ENCODE measurements around the gene ESRRG. TPM values are rescaled to one million over a fixed set of nuclear protein-coding genes. Genes with fewer than 3 reads are reported as not detected.

ESRRG gene
- total and polyA plus RNA-seq, 2 donors (not counting 3 experiments of a cell fraction or from before 2014, with no cell fraction given), result not detected

DNA sequence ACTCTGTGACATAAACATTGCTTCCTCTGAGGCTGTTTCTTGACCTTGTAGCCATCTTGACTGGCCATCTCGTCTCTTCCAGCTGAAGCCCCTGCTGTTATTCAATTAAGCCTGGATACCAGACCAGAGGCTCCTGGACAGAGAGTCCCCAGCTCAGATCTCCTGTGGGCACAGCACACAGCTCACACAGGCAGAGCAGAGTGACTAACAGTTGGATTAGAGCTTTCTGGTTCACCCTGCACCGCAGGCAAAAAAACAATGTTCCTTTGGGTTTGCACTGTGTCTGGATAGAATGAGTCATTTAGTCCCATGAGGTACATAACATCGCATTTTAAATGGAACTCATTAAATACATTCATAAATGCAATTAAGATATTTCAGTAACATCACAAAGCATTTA, 266.5 kb downstream of the ESRRG start:
- H3K79me2 ChIP-seq (ENCODE audit: control insufficient read depth, insufficient read depth, low read length), result no peaks in the 10 kb centered on the region
- peaks cover 2% of the 10 kb centered on the region for H3K9me3 ChIP-seq (replicated peaks; ENCODE audit: control insufficient read depth, insufficient read depth, low read length)
- H3K9ac ChIP-seq (replicated peaks; ENCODE audit: extremely low read depth, insufficient read depth, low read length), result no peak overlapping the region
- no peaks in the 10 kb centered on the region for H3K27me3 ChIP-seq (ENCODE audit: control insufficient read depth in 2 of 2, insufficient read depth in 2 of 2, low read length in 2 of 2)
- no peaks in the 10 kb centered on the region for H3K4me1 ChIP-seq (ENCODE audit: control insufficient read depth, extremely low read depth, insufficient read depth, low read length)
- H3K4me3 ChIP-seq (replicated peaks in 1 of 3; ENCODE audit: insufficient read depth in 1 of 3, low read depth in 1 of 3, low read length in 3 of 3), result no peak overlapping the region
- H3K27ac ChIP-seq (ENCODE audit: insufficient read depth, low read depth, low read length), result no peak overlapping the region
- H4K20me1 ChIP-seq (replicated peaks; ENCODE audit: control insufficient read depth, extremely low read depth, insufficient read depth, low read length), result no peaks in the 10 kb centered on the region
- CTCF ChIA-PET, result no interaction called here
- TF ChIP-seq, protein P1, sequence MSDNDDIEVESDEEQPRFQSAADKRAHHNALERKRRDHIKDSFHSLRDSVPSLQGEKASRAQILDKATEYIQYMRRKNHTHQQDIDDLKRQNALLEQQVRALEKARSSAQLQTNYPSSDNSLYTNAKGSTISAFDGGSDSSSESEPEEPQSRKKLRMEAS (IDR thresholded peaks at IDR 0.05; ENCODE audit: insufficient read depth, insufficient read length), result no peak
- no peak for TF ChIP-seq GATA2 (IDR thresholded peaks at IDR 0.05; ENCODE audit: insufficient read depth, insufficient read length, low read depth, low read length)
- dilution Hi-C loops (cut with MboI; ENCODE audit: extremely low pct_ligation_motif_present, low sequenced_read_pairs), result no loop called here
- H3K36me3 ChIP-seq (ENCODE audit: control insufficient read depth in 2 of 2, extremely low read depth in 1 of 2, insufficient read depth in 2 of 2, low read length in 2 of 2), result no peaks in the 10 kb centered on the region
- POLR2A ChIA-PET, result no interaction called here
- H2AFZ ChIP-seq (ENCODE audit: low read depth, low read length), result no peak overlapping the region
- FAIRE-seq (no peak), DNase-seq (ENCODE audit: low read depth, low spot score) (no peak)
- H3K4me2 ChIP-seq (ENCODE audit: insufficient read depth, low read length), result no peak overlapping the region
- no peaks in the 10 kb centered on the region for H3K9me1 ChIP-seq (replicated peaks; ENCODE audit: control insufficient read depth, extremely low read depth, insufficient read depth, low read length)
- intact Hi-C loops (cut with micrococcal nuclease), result no loop called here
- no TSS peak for BruUV-seq (replicated peaks)

- no peaks in the 10 kb centered on the region for H3K27me3 ChIP-seq (ENCODE audit: control insufficient read depth in 2 of 2, insufficient read depth in 2 of 2, low read length in 2 of 2)
- CTCF ChIA-PET, result no interaction called here
Observed at GRCh38 chr1:216453777-216454176, 269.5 kb downstream of the ESRRG start.

More at GRCh38 chr1:216453777-216454176, 269.5 kb downstream of the ESRRG start:
- no peaks in the 10 kb centered on the region for H4K20me1 ChIP-seq (replicated peaks; ENCODE audit: control insufficient read depth, extremely low read depth, insufficient read depth, low read length)
- TF ChIP-seq FOS (IDR thresholded peaks at IDR 0.05; ENCODE audit: borderline replicate concordance, insufficient read depth, low read length) (no peak), GATA2 (IDR thresholded peaks at IDR 0.05; ENCODE audit: insufficient read depth, insufficient read length, low read depth, low read length) (no peak), POLR2AphosphoS5 (IDR thresholded peaks at IDR 0.05; ENCODE audit: insufficient read depth, low read depth, low read length) (no peak), EZH2 (IDR thresholded peaks at IDR 0.05; ENCODE audit: borderline replicate concordance, low read depth, low read length, severe bottlenecking) (no peak), MYC (IDR thresholded peaks at IDR 0.05; ENCODE audit: low read depth, low read length) (no peak), POLR2A (IDR thresholded peaks at IDR 0.05; ENCODE audit: low read depth, low read length) (no peak), JUN (IDR thresholded peaks at IDR 0.05; ENCODE audit: borderline replicate concordance, insufficient read depth, insufficient read length, low read depth) (no peak)
- TF ChIP-seq, protein P2, sequence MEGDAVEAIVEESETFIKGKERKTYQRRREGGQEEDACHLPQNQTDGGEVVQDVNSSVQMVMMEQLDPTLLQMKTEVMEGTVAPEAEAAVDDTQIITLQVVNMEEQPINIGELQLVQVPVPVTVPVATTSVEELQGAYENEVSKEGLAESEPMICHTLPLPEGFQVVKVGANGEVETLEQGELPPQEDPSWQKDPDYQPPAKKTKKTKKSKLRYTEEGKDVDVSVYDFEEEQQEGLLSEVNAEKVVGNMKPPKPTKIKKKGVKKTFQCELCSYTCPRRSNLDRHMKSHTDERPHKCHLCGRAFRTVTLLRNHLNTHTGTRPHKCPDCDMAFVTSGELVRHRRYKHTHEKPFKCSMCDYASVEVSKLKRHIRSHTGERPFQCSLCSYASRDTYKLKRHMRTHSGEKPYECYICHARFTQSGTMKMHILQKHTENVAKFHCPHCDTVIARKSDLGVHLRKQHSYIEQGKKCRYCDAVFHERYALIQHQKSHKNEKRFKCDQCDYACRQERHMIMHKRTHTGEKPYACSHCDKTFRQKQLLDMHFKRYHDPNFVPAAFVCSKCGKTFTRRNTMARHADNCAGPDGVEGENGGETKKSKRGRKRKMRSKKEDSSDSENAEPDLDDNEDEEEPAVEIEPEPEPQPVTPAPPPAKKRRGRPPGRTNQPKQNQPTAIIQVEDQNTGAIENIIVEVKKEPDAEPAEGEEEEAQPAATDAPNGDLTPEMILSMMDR (IDR thresholded peaks at IDR 0.05; ENCODE audit: extremely low read depth in 1 of 2, insufficient read depth in 1 of 2, low read depth in 1 of 2, low read length in 2 of 2), result no peak
- TF ChIP-seq, protein P1 (IDR thresholded peaks at IDR 0.05; ENCODE audit: insufficient read depth, insufficient read length), result no peak
- BruUV-seq (replicated peaks), result no TSS peak
- H3K9me3 ChIP-seq (replicated peaks; ENCODE audit: control insufficient read depth, insufficient read depth, low read length), result peaks cover 2% of the 10 kb centered on the region
- no peaks in the 10 kb centered on the region for H3K79me2 ChIP-seq (ENCODE audit: control insufficient read depth, insufficient read depth, low read length)
- no peak for DNase-seq (ENCODE audit: low read depth, low spot score)
- intact Hi-C loops (cut with micrococcal nuclease), result no loop called here
- POLR2A ChIA-PET, result no interaction called here
- no peak overlapping the region for H3K9ac ChIP-seq (replicated peaks; ENCODE audit: extremely low read depth, insufficient read depth, low read length)
- no peak overlapping the region for H3K4me2 ChIP-seq (ENCODE audit: insufficient read depth, low read length)
- H3K36me3 ChIP-seq (ENCODE audit: control insufficient read depth in 2 of 2, extremely low read depth in 1 of 2, insufficient read depth in 2 of 2, low read length in 2 of 2), result no peaks in the 10 kb centered on the region
- H3K4me1 ChIP-seq (ENCODE audit: control insufficient read depth, extremely low read depth, insufficient read depth, low read length), result no peaks in the 10 kb centered on the region
- H3K4me3 ChIP-seq (replicated peaks in 1 of 3; ENCODE audit: insufficient read depth in 1 of 3, low read depth in 1 of 3, low read length in 3 of 3), result no peak overlapping the region
- no peaks in the 10 kb centered on the region for H3K9me1 ChIP-seq (replicated peaks; ENCODE audit: control insufficient read depth, extremely low read depth, insufficient read depth, low read length)
- no peak overlapping the region for H2AFZ ChIP-seq (ENCODE audit: low read depth, low read length)
- dilution Hi-C loops (cut with MboI; ENCODE audit: extremely low pct_ligation_motif_present, low sequenced_read_pairs), result no loop called here
- no peak overlapping the region for H3K27ac ChIP-seq (ENCODE audit: insufficient read depth, low read depth, low read length)
- no peak for FAIRE-seq
